ENCODE data around the gene MAGI2.

MAGI2 gene

GRCh38 chr7:79376299-79377025, 77.0 kb downstream of the MAGI2 start:
- DNase-seq (no peak), ATAC-seq (no peak)

- DNase-seq, result no peak
- no peak for ATAC-seq
These were observed 92.3 kb downstream of the MAGI2 start for GRCh38 chr7:79361214-79361613.

DNA sequence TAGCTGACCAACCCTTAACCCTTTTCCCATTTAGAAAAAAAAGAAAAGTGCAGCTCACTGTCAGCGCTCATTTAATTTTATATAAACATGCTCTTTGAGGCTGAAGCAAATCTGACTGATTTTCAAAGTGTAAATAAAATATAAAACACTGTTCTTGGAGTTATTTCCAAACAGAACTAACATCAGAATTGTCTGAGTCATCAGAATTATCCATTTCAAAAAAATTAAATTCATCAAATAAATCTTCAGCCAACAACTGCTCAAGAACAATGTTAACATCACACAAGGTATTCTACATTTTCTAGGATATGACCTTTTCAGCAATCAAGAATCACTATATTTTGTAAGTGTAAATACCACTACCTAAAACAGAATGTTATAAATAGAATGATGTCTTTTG, 93.6 kb downstream of the MAGI2 start:
- ATAC-seq, result no peak
- no peak for DNase-seq

- DNase-seq, result no peak
- ATAC-seq, result no peak
These were observed 96.4 kb downstream of the MAGI2 start for GRCh38 chr7:79357101-79357500.

DNA sequence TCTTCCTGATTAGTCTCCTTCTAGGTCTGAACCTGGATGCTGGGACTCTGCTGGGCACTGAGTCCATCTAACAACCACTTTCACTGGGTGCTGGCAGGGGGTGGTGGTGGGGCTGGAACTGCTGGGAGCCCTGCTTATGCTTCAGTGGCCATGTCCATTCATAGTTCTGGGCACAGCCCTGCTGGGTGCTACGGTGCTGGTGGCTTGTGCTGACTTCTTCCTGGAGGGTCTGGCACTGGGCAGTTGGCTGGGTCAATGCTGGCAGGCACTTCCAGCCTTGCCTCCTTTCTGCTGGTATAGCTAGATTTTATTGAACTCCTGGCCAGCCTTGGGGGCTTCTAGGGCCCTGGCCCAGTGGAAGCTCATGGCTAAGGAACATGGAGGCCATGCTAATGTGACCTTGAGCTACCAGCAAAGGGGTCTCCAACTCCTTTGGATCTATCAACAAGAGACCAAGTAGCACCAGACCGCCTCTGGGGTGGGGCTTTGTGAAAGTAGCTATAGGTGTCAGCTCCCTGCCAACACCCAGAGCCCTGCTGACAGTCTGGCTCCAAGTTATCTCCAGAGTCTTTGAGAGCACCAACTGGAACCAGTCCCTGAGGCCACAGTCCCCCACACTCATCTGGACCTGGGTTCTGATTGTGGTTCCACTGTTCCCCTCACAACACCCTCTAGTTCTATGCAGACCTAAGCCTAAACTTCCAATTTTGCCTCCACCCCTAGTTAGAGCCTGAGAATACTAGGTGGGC, 99.6 kb downstream of the MAGI2 start:
- ATAC-seq (no peak), DNase-seq (no peak)

DNA sequence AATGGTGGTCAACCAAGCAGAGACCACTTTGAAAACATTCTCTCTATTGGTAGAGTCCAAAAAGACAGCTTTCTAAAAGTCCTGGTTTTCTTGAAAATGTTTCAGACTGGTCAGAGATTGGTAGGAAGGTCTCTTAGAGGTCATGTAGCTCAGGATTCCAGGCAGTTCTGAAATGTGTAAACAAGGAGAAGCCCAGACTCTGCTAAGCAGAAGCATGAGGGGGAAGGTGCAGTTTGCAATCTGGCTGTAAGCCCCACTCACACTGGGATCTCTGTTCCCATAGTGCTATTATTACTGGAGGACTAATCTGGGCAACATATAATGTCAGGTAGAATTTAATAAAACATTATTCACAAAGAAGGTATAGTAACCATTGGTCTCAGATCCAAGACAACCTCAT, 101.1 kb downstream of the MAGI2 start:
- ATAC-seq (no peak), DNase-seq (no peak)

DNA sequence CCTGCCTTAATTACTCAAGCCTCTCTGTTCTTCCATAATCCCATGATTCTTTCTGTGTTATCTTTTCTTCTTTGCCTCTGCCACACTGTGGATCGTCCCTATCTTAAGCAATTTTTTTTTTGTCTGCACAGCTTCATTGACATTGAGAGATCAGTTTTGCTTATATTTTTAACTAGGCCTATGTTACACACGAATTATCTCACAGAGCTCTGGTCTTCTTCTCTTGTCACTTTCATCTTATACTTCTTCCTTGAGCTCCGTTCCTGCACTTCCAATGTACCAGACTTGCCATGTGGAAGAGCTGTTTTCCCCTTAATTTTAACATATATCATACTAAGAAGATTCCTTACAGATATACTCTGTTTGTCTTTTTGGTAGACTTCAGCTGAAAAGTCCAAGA, 106.1 kb downstream of the MAGI2 start:
- DNase-seq, result no peak
- no peak for ATAC-seq

- no peak for DNase-seq
- no peak for ATAC-seq
These were observed 111.6 kb downstream of the MAGI2 start for GRCh38 chr7:79341902-79342301.

GRCh38 chr7:79340212-79340611, 113.3 kb downstream of the MAGI2 start:
- DNase-seq (no peak), ATAC-seq (no peak)

DNA sequence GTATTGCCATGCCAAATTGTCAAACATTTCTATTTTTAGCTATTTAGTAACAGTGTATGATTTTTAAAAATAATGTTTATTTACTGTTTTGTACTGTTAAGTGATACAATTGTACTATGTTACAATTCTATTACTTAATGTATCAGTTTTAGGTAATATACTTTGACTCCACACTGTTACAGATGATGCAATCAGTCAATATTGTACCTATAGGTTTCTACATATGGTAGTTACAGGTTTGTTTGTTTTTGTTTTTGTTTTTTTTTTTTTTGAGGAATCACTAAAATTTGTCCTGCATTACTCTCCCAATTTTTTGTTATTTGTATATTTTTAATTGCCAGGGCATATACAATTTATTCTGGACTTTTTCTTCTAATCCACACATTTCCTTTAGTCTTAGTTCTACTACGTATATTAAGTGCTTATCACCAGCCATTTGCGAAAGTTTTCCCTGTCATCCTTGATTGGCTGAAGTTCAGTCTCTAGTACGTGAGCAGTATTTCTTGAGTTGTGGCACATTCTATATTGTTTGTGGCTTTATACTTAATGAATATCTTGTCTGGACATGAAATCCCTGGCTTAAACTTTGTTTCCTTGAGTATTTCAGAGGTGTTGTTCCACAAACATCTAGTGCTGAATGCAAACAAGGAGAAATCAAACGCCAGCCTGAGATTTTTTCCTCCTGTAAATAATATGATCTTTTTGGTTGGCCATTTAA, 114.1 kb downstream of the MAGI2 start:
- ATAC-seq (no peak), DNase-seq (no peak)

DNA sequence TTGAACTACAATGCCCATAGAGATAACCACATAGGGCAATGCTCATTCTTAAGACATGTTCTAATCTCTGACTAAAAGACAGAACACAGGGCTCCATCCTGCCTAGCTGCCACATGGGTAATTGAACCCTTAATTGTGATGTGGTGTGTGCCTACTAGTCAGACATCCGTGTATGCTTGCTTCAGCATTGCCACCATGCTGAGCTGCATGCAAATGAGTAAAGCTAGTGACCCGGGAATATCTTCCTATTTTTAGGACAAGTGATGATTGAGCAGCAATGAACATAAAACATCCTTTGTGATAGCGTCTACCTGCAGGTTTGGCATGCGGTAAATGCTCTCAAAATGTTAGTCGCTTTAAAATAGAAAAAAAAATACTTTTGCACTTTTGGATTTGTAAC, 115.8 kb downstream of the MAGI2 start:
- ATAC-seq, result no peak
- no peak for DNase-seq

GRCh38 chr7:79334841-79335240, 118.6 kb downstream of the MAGI2 start:
- DNase-seq (no peak), ATAC-seq (no peak)

GRCh38 chr7:79334334-79334733, 119.1 kb downstream of the MAGI2 start:
- no peak for ATAC-seq
- no peak for DNase-seq

GRCh38 chr7:79332091-79332490, 121.4 kb downstream of the MAGI2 start:
- DNase-seq, result no peak
- ATAC-seq, result no peak

DNA sequence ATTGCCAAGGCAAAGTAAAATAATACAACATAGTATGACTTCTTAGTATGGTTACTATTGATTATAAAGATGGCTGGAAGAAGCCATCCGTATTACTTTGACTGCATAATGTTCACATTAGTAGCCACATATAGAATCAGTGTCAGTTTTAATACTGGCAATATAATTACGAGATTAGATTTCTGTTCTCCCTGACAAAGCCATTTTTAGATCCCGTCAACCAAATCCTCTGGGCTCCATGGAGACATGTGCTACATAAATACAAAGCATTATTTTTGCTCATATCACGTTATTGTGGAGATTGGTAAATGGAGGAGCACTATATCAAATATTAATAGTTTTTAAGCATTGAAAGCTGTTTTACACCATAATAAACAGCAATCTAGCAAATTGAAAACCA, 124.0 kb downstream of the MAGI2 start:
- DNase-seq, result no peak
- no peak for ATAC-seq

- no peak for ATAC-seq
- no peak for DNase-seq
These were observed 132.6 kb downstream of the MAGI2 start for GRCh38 chr7:79320741-79321473.

DNA sequence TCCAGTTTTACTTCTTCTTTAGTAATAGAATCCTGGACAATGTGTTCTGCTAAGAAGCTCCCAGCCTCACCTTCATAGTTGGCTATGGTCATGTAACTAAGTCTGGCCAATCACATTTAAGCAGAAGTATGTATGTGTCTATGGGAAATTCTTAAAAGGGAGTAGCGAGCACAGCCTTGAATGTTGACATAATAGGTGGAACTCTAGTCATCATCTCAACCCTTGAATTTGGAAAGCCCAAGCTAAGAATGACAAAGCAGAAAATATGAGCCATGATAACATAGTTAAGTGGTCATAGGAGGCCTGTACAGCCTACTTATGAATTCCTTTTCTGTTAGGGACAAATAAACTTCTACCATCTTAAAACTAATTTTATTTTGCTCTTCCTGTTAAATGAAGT, 134.1 kb downstream of the MAGI2 start:
- no peak for ATAC-seq
- DNase-seq, result no peak

- DNase-seq, result no peak
- no peak for ATAC-seq
These were observed 135.7 kb downstream of the MAGI2 start for GRCh38 chr7:79317728-79318127.

GRCh38 chr7:79312022-79312421, 141.4 kb downstream of the MAGI2 start:
- no peak for DNase-seq

DNA sequence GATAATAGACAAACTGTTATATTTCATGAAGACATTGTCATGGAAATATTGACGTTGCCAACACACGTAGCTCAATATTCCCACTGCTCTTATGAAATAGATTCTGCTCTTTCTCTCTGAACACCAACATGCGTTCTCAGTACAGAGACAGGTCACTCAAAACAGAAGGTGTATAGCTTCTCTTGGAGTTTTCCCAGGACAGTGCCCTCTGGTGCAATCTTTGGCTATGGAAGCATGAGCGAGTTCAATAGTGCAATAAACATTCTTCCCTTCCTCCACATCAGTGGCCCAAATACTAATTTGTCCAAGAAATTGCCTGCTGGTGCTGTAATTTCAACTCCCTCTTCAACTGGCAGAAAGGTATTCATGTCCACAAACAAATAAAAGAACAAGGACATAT, 145.3 kb downstream of the MAGI2 start:
- DNase-seq (no peak), ATAC-seq (no peak)

More at GRCh38 chr7:79312022-79312421, 141.4 kb downstream of the MAGI2 start:
- ATAC-seq, result no peak

DNA sequence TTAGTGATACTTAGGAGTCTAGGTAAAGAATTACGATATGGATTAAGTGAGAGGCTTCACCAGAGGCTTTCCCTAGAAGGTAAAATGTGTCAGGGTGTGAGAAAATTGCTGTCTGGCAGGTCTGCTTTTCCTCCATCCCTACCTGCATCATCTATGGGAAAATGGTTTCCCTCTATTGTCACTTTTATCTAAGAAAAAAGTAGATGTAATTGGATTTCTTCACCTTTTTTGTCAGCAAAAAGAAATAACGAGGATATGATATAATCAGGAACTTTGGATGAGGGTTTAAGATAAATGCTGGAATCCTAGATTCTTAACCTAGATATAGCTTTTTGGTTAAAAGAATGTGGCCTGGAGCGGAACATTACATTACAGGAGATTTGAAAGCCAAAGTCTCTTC, 146.1 kb downstream of the MAGI2 start:
- DNase-seq, result no peak

DNA sequence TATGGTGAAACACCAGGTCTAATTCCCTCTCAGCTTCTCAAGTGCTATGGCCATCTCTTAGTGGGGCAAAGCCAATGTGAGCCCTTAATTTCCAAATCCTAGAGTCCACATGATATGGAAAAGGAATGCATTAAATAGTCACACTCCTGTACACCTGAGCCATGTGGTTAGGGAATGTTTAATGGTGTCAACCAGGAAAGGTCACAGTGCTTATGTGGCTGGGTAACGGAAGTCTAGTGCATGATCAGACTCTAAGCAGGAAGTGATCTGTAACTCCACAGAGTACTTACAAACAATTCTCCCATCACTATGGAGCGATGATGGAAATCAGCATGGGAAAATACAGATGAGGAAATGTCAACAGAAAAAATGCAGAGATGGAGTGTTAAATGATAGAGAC, 148.8 kb downstream of the MAGI2 start:
- ATAC-seq (no peak), DNase-seq (no peak)

More for the DNA sequence above, 146.1 kb downstream of the MAGI2 start:
- ATAC-seq, result no peak

- ATAC-seq, result no peak
- DNase-seq, result no peak
These were observed 151.2 kb downstream of the MAGI2 start for GRCh38 chr7:79302293-79302692.
